ENCODE measurements around the gene ZNF536.

The ZNF536 gene

GRCh38 chr19:30385666-30386065, 13.5 kb downstream of the ZNF536 start:
- no peak for DNase-seq (ENCODE audit: low read depth)
- no peak overlapping the region for H3K4me3 ChIP-seq (ENCODE audit: low read depth, low read length)
- no peak for TF ChIP-seq CTCF (IDR thresholded peaks at IDR 0.05; ENCODE audit: insufficient read depth, low read depth, low read length, missing control alignments)

DNA sequence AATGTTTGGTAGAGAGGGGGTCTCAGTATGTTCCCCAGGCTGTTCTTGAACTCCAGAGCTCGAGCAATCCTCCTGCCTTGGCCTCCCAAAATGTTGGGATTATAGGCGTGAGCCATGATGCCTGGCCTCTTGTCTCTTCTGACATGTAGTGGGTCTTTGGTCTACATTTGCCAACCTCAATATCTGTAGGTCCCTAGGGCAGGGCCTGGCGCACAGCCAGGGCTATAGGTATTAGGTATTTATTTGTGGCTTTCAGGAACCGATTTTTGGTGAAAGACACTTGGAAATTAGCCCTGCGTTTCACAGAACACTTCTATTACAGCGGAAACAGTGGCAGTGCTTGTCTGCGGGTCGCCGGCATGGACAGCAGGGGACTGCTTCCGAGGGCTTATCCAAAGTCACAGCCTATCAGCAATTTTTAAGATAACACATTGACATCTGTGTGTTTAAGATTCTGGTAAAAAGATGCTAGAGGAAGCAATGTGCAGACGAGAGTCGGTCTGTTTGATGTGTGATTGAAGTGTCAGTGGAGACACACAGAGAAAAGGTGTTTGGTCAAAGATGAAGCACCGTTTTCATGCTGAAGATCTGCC, 14.5 kb downstream of the ZNF536 start:
- no peak for TF ChIP-seq CTCF (IDR thresholded peaks at IDR 0.05; ENCODE audit: insufficient read depth, low read depth, low read length, missing control alignments)
- no peak overlapping the region for H3K4me3 ChIP-seq (ENCODE audit: low read depth, low read length)
- DNase-seq (ENCODE audit: low read depth), result no peak

GRCh38 chr19:30387311-30388115, 15.3 kb downstream of the ZNF536 start:
- TF ChIP-seq CTCF (IDR thresholded peaks at IDR 0.05; ENCODE audit: insufficient read depth, low read depth, low read length, missing control alignments), result no peak
- DNase-seq (ENCODE audit: low read depth), result no peak
- no peak overlapping the region for H3K4me3 ChIP-seq (ENCODE audit: low read depth, low read length)

DNA sequence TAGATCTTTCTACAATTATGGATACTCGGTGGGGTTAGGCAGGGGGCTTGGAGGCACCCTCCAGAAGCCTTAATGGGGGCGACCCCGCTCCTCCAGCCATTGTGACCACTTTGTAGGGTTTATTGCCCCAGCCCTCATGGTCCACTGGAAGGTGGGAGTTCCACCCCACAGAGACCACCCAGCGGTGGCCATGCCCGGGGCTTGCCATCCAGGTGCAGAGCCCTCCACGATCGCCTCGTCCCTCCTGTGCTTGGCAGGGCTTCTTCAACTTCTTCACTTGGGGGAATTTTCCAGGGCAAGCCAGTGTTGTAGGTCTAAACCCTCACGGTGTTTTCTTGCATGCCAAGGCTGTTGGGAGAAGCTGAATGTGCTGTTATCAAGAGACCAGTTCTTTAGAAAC, 16.1 kb downstream of the ZNF536 start:
- no peak for TF ChIP-seq CTCF (IDR thresholded peaks at IDR 0.05; ENCODE audit: insufficient read depth, low read depth, low read length, missing control alignments)
- H3K4me3 ChIP-seq (ENCODE audit: low read depth, low read length), result no peak overlapping the region
- no peak for DNase-seq (ENCODE audit: low read depth)

DNA sequence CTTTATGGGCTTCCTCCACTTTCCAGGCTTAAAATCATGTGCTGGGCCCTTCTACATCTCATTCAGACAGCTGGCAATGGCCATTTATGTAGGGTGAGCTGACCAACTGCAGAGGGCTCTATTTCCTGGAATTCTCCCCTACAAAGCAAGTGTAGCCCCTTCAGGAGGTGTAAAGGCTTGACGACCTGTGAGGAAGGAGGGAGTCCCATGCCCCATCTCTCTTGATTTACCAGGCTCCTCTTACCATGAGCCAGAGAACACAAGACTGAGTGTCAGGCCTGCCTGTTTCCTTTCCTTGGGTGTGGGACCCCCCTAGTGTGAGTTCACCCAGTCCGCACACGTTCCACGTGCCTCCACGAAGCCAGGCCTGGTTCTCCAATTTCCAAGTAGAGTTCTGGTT, 16.6 kb downstream of the ZNF536 start:
- DNase-seq (ENCODE audit: low read depth), result no peak
- no peak for TF ChIP-seq CTCF (IDR thresholded peaks at IDR 0.05; ENCODE audit: insufficient read depth, low read depth, low read length, missing control alignments)
- no peak overlapping the region for H3K4me3 ChIP-seq (ENCODE audit: low read depth, low read length)

DNA sequence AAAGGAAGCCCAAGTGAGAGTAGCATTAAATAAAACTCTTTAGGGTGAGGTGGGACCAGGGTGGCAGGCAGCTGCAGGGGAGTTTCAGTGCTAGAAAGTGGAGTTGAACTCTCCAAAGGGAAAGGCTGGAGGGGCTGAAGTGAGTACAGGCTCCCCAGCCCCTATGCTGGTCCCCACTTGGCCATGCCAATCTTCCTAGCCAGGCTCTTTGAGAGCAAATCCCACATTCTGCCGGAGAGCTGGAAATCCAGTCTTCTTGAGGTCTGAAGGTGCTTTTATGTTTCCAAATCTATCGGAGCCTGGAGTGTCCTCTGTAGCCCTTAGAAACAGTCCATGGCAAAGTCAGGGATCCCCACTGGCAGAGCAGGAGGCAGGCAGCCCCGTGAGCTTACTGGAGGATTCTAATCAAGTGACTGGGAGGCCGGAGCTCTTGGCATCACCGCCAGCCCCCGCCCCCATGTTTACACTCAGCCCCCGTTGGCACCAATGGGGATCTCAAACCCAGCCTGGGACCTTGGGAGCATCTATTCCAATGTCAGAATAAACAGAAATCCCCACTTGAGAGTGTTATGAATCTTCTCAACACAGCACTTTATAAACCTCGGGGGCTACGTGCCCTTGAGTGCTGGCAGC, 18.3 kb downstream of the ZNF536 start:
- H3K4me3 ChIP-seq (ENCODE audit: low read depth, low read length), result no peak overlapping the region
- no peak for DNase-seq (ENCODE audit: low read depth)
- TF ChIP-seq CTCF (IDR thresholded peaks at IDR 0.05; ENCODE audit: insufficient read depth, low read depth, low read length, missing control alignments), result no peak
